Heart right ventricle (tissue), 16 donors: ENCODE results near the gene CST7. TPM values are rescaled to one million over a fixed set of nuclear protein-coding genes. Genes with fewer than 3 reads are reported as not detected.

ENCODE experiments used
- ATAC-seq, 8 donors: fragments of 200-7000 bp; cut with Tn5 transposase; one replicate each; pipeline ENCODE4 v1.9.1; 2020; ENCODE audit warnings: mild to moderate bottlenecking in 8 of 8, moderate library complexity in 8 of 8, moderate number of reproducible peaks in 1 of 8
- DNase-seq, 2 donors: peaks; one replicate each; pipeline ENCODE4 v3.0.0-alpha.2; 2020
- H3K27ac ChIP-seq, 10 donors: fragments of 200-600 bp; sonication (generic) in 2 of 10; one replicate each; pipeline versions ENCODE4 v1.5.0 to v1.8.0; 2020 to 2022; ENCODE audit warnings: mild to moderate bottlenecking in 3 of 10
- H3K27me3 ChIP-seq, 7 donors: fragments of 200-600 bp; one replicate each; pipeline ENCODE4 v1.8.0; 2021 to 2022; ENCODE audit warnings: mild to moderate bottlenecking in 2 of 7
- H3K36me3 ChIP-seq, 9 donors: fragments of 200-600 bp; sonication (generic) in 1 of 9; one replicate each; pipeline versions ENCODE4 v1.5.0 to v1.8.0; 2020 to 2022; ENCODE audit warnings: mild to moderate bottlenecking in 2 of 9
- H3K4me1 ChIP-seq, 9 donors: fragments of 200-600 bp; sonication (generic) in 1 of 9; one replicate each; pipeline versions ENCODE4 v1.5.0 to v1.8.0; 2020 to 2022; ENCODE audit warnings: mild to moderate bottlenecking in 4 of 9
- H3K4me3 ChIP-seq, 10 donors: fragments of 200-600 bp; sonication (generic) in 2 of 10; one replicate each; pipeline versions ENCODE4 v1.5.0 to v1.8.0; 2020 to 2022; ENCODE audit warnings: mild to moderate bottlenecking in 7 of 10, moderate library complexity in 2 of 10
- H3K9me3 ChIP-seq, 11 donors: fragments of 200-600 bp in 10 of 11; sonication (generic) in 2 of 11; one replicate each; pipeline versions ENCODE4 v1.5.0 to v1.8.0; 2013 to 2022; ENCODE audit warnings: mild to moderate bottlenecking in 2 of 11, control low read depth in 1 of 11, moderate library complexity in 1 of 11
- WGBS, 2 donors: extraction: QIAGEN DNeasy Blood & Tissue Kit; methylation state at CpG; one replicate each; pipeline ENCODE4 v1.1.7; 2013; ENCODE audit warnings: inconsistent platforms in 1 of 2; 5-methylcytosine and 5-hydroxymethylcytosine counted together
- intact Hi-C, 10 donors: fragments of 100-400 bp; cut with DNase I; formaldehyde crosslinking; loops; one replicate each; pipeline versions ENCODE4 v1.11.1 to v1.14.2; 2022
- polyA plus RNA-seq, 2 donors: library from polyadenylated mRNA; stranded (reverse); fragments of 200-250 nt; gene quantifications; one replicate each; pipeline ENCODE4 v1.2.3, GENCODE V29; 2013
- total RNA-seq, 10 donors: library from RNA; stranded (reverse); fragmentation: NEBNext Ultra II Directional in 3 of 10; extraction: Animal tissue kit (Norgen Biotek cat#: 25700) in 3 of 10; gene quantifications; one replicate each; pipeline versions ENCODE4 v1.2.1 to v1.2.4, GENCODE V29; 2021 to 2023
- TF ChIP-seq, protein P1 (sequence below), 9 donors: fragments of 200-600 bp; sonication (generic) in 2 of 9; IDR thresholded peaks; one replicate each; pipeline versions ENCODE4 v1.5.0 to v1.8.0; 2021 to 2022; ENCODE audit warnings: antibody characterized with exemption in 9 of 9, mild to moderate bottlenecking in 5 of 9, moderate library complexity in 1 of 9
- donor health status: Arrhythmogenic right ventricular cardiomyopathy.
- donor health status: ischemic (EF 13 %, LVEDD 7.1; RV severe dilation, severe dysfunction).
- donor health status: healthy with polysubstance abuse.
- donor health status: DM: no; HTN: yes; CAD: no.
- donor health status: DM: no; HTN: no; CAD: no.
- donor health status: ischemic (EF 25% LVEDD 6.9; RV normal size, moderate dysfunction).
- donor health status: ischemic (EF 25% LVEDD 5.7; RV mildly dilated, moderate dysfunction).
- donor health status: healthy.
- donor health status: DM: yes; HTN: yes; CAD: no.
- donor health status: Ischemic cardiomyopathy.
- donor health status: ischemic (EF 35%, LVEDD 5.7; RV mildly dilated, moderate dysfunction).
- donor health status: nonischemic (EF 11% LVEDD 7.7; RV severe dilation, severe dysfunction).
- donor health status: DM: yes; HTN: yes; CAD: no.
- donor health status: PGD.
- donor health status: ischemic (EF 29% LVEDD 5.4; RV normal size, mild dysfunction).
- donor health status: nonischemic (EF 23%, LVEDD 6.1; RV moderate dilation, normal function).

CST7 gene
- total and polyA plus RNA-seq, 12 donors, result 0.28 to 10.0 (median 1.1) TPM; not detected in 2

DNA sequence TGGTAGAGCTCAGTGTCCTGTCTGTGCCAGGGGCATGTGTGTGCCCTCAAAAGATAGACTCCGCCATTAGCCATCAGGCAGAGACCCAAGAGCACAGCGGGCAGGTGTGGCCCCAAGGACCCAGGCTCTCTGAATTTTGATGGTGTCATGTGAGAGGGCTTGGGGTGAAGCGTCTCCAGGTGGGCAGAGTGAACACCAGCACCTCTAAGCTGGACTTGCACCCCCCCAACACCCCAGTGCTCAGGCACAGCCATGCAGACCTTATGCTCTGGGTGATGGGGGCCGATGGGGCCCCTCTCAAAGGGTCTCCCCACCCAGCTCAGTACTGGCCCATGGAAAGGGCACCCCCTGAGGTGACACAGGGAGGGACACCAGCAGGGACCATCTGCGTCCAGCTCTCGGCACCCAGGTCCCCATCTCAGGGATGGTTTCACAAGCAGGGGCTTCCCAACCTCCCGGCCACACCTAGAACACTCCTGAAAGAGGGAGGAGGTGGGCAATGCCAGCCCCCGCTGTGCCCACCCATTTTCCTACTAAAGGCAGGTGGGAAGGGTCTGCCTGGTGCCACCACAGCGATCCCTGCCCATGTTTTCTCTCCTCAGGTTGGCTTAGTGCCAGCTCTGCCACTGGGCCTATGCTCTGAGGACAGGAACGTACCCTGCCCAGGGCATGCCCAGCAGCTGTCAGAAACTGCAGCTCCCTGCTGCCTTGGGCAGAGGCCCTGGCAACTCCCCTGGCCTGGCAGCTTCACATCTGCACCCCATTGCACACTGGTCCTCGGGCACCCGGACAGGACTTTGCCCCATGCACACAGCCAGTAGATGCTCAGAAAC is 3.5 kb downstream of the CST7 start:
- Histone ChIP-seq H3K36me3 (peaks cover 0 to 23% (median 0%) of the 10 kb centered on the region in 9 donors), H3K27me3 (peaks cover 0 to 17% (median 10%) of the 10 kb centered on the region in 7 donors), H3K4me3 (peak overlapping the region in 1 of 10 donors; percentile 59), H3K9me3 (peaks cover 0 to 5% (median 0%) of the 10 kb centered on the region in 11 donors), H3K4me1 (peaks cover 0 to 46% (median 0%) of the 10 kb centered on the region in 9 donors), H3K27ac (peak overlapping the region in 1 of 10 donors; percentile 92)
- peak in 5 of 8 donors; percentile 12 to 32 (median 21) for ATAC-seq
- TF ChIP-seq, protein P1, sequence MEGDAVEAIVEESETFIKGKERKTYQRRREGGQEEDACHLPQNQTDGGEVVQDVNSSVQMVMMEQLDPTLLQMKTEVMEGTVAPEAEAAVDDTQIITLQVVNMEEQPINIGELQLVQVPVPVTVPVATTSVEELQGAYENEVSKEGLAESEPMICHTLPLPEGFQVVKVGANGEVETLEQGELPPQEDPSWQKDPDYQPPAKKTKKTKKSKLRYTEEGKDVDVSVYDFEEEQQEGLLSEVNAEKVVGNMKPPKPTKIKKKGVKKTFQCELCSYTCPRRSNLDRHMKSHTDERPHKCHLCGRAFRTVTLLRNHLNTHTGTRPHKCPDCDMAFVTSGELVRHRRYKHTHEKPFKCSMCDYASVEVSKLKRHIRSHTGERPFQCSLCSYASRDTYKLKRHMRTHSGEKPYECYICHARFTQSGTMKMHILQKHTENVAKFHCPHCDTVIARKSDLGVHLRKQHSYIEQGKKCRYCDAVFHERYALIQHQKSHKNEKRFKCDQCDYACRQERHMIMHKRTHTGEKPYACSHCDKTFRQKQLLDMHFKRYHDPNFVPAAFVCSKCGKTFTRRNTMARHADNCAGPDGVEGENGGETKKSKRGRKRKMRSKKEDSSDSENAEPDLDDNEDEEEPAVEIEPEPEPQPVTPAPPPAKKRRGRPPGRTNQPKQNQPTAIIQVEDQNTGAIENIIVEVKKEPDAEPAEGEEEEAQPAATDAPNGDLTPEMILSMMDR (IDR thresholded peaks at IDR 0.05), result no peak
- no peak for DNase-seq
- intact Hi-C loops, result no loop called here
- whole genome bisulfite sequencing, 2 donors, result 87 to 93% methylated on average over 12 of the region's 12 CpGs

DNA sequence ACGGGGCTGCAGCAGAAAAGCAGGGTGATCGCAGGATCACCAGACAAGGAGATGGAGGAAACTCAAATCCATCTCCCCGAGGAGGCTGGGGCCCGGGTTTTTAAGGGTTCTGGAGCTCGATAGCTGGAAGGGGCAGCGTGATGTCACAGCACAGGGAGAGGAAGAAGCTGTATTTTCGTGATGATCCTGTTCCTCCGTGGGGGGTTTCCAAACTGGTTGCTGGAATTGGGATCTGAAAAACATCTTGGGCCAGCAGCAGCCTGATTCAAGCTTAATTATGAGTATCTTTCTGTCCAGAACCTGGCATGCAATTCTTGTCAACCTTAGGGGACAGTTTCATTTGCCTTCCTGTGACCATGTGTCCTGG is 4.1 kb downstream of the CST7 start:
- H3K9me3 ChIP-seq, result no peaks in the 10 kb centered on the region
- TF ChIP-seq, protein P1 (IDR thresholded peaks at IDR 0.05), result no peak
- 79 to 83% methylated on average over 8 of the region's 8 CpGs for WGBS, 2 donors
- H3K4me3 ChIP-seq, result peak overlapping the region in 1 of 10 donors; percentile 59
- H3K4me1 ChIP-seq, result peaks cover 0 to 46% (median 0%) of the 10 kb centered on the region in 9 donors
- DNase-seq, result no peak
- H3K36me3 ChIP-seq, result peaks cover 0 to 29% (median 0%) of the 10 kb centered on the region in 9 donors
- H3K27me3 ChIP-seq, result peaks cover 0 to 17% (median 10%) of the 10 kb centered on the region in 7 donors
- intact Hi-C loops, result no loop called here
- no peak for ATAC-seq
- H3K27ac ChIP-seq, result peak overlapping the region in 1 of 10 donors; percentile 92

DNA sequence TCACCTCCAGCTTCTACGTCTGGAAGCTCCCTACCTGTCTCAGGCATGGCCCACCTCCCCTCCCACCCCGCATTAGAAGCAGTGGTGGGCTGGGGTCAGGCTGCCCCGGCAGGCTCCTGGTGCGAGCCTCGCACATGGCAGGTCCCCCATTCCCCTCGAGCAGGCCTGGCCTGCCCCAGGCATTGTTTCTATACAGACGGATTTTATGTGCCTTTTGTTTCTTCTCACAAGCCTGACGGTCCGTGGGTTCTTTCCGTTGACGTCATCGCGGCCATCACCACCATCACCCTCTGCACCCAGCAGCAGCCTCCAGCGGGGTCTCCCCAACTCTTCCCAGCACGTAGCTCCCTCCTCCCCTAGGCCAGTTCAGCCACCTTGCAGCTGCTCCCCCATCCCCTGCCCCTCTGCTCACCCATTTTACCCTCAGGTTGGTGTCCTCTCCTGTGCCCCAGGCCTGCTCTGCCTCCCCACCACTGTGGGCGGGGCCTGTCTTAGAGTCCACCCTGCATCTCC is 4.6 kb downstream of the CST7 start:
- Histone ChIP-seq H3K27ac (peak overlapping the region in 1 of 10 donors; percentile 92), H3K27me3 (peaks cover 0 to 17% (median 10%) of the 10 kb centered on the region in 7 donors), H3K4me3 (peak overlapping the region in 1 of 10 donors; percentile 59), H3K9me3 (no peaks in the 10 kb centered on the region), H3K36me3 (peaks cover 0 to 34% (median 0%) of the 10 kb centered on the region in 9 donors), H3K4me1 (peaks cover 0 to 46% (median 0%) of the 10 kb centered on the region in 9 donors)
- intact Hi-C loops, result no loop called here
- DNase-seq, result no peak
- ATAC-seq, result no peak
- 86% methylated on average over 16 of the region's 16 CpGs for WGBS, 2 donors
- TF ChIP-seq, protein P1 (IDR thresholded peaks at IDR 0.05), result no peak

DNA sequence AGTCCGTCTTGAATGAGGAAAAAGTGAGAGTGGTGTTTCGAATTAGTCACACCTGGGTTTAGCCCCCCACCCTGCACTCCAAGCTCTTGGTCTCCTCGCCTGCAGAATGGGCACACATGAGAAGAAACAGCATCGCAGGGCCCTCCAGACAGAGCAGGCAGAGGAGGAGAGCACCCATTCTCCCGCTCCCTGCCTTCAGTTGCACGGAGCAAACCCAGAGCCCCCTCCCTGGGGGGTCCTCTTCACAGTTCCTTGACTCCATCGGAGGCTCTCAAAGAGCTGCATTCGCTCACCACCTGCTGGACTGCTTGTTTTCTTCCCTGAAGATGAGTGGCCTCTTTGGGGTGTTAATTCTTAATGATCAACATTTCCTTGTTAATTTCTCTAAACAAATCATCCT is 5.1 kb downstream of the CST7 start:
- TF ChIP-seq, protein P1 (IDR thresholded peaks at IDR 0.05), result no peak
- Histone ChIP-seq H3K4me1 (peaks cover 0 to 45% (median 0%) of the 10 kb centered on the region in 9 donors), H3K4me3 (no peak overlapping the region), H3K36me3 (peaks cover 0 to 39% (median 0%) of the 10 kb centered on the region in 9 donors), H3K27ac (peak overlapping the region in 1 of 10 donors; percentile 92), H3K9me3 (no peaks in the 10 kb centered on the region), H3K27me3 (peaks cover 0 to 14% (median 9%) of the 10 kb centered on the region in 7 donors)
- intact Hi-C loops, result no loop called here
- ATAC-seq (no peak), DNase-seq (no peak)
- 78 to 82% methylated on average over 8 of the region's 8 CpGs for WGBS, 2 donors
